Medulla oblongata (tissue), 1 donor: ENCODE results near the gene DPY30.
A peak's percentile ranks its signal among the peaks of the same experiment; 100 is the strongest.
"Not testable (repeated sequence)": the region's sequence is repeated elsewhere in the genome, so short reads cannot be mapped to it uniquely, and the experiment has no call there.

Experiments
- DNase-seq: peaks from one replicate; pipeline ENCODE4 v3.0.0-alpha.2; 2015; ENCODE audit errors: extremely low spot score

Gene DPY30

DNA sequence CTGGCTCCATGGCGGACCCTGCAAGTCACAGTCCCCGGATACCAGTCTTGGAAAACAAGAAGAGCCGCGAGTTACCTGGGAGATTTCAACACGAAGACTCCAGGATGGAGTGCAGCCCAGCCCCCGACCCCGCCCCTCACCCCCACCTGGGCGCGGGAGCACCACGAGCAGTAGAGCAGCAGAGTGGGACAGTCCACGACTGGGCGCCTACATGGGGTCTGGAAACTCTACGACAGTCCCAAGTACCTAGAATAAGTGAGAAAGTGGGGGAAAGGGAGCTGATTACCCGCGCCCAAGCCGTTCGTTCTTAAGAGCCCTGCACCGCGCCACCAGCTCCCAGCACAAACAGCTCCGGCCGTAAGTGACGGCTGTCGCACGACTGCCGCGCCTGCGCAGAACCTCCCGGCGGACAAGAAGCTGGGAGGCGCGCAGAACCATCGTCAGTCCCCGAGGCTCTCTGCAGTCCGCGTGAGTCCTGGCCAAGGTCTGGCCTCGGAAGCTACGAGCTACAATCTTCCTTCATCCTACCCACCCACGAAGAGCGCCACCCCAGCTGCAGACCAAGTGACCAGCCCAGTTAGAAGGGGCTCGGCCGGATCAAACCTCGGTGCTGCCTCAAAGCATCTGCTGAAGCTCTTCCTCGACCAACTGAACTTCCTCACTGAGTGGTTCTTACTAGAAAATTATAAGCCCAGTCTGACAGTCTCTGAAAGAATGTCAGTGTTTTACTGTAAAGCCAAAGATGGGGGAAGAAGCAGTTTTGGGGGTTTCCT lies at the start of gene DPY30:
DPY30 (minus strand) TSS at position 359 of the 773 bp plus-strand sequence; CDS start at position 10, 349 bp downstream.
- peak; percentile 95 for DNase-seq

DNA sequence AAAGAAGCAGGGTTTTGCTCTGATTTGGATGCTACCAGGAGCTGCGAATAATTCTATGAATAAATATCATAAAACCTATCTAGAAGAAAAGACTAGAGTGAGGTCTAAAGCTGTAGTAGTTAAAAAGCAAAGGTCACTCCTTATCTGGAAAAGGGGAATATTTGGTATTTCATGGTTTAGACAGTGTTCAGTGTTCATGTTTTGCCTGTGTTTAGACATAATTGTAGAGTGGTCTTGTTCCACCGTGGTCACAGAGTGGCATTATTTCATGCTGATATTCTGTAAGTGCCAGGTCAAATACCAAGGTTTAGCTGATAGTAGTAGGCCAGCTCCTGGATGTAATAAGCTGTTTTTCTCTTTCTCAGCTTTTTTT lies 34.5 kb upstream of the DPY30 start:
- no peak for DNase-seq

DNA sequence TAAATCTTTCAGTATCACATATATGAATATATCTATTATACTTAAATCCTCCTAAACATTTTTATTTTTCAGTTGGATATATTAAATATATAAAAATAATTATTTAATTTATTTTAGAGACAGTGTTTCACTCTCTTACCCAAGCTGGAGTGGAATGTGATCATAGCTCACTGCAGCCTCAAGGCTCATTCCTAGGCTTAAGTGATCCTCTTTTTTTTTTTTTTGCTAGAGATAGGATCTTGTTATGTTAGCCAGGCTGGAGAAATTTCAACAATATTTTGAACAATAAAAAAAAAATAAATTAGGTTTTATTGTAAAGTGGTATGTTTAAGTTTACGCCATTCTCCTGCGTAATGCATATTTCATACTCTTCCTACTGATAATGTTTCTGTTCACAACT lies 27.9 kb upstream of the DPY30 start:
- DNase-seq: no peak

DNA sequence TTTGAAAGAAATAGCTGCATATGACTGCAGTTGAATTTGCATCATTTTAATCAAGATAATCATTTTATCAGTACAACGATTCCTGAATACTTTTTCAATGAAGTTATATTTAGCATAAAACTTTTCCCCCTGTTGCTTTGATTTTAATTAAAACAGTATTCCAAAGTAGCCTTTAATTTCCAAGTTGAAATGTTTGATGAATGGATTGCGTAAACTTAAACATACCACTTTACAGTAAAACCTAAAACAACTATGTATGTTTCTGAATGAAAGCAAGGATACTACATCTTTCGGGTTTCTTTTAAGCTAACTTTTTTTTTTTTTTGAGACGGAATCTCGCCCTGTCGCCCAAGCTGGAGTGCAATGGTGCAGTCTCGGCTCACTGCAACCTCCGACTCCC lies 25.1 kb upstream of the DPY30 start:
- no peak for DNase-seq

DNA sequence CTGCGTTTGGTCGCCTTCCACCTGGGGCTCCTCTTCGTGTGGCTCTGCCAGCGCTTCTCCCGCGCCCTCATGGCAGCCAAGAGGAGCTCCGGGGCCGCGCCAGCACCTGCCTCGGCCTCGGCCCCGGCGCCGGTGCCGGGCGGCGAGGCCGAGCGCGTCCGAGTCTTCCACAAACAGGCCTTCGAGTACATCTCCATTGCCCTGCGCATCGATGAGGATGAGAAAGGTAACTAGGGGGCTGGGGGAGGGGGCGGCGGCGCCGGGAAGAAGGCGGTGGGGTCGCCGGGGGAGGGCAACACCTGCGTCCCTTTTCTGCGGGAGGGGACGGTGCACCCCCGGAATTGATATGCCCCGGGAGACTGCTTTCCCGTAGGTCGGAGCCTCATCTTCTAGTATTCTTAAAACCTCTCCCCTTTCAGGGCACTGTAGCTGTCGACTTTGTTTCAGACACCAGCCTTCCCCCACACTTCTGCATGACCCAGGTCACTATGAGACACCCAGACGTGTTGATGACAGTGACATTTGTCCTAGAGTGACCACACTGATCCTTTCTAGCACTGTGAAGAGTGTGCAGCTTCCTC lies 24.5 kb upstream of the DPY30 start:
- peak; percentile 38 for DNase-seq

DNA sequence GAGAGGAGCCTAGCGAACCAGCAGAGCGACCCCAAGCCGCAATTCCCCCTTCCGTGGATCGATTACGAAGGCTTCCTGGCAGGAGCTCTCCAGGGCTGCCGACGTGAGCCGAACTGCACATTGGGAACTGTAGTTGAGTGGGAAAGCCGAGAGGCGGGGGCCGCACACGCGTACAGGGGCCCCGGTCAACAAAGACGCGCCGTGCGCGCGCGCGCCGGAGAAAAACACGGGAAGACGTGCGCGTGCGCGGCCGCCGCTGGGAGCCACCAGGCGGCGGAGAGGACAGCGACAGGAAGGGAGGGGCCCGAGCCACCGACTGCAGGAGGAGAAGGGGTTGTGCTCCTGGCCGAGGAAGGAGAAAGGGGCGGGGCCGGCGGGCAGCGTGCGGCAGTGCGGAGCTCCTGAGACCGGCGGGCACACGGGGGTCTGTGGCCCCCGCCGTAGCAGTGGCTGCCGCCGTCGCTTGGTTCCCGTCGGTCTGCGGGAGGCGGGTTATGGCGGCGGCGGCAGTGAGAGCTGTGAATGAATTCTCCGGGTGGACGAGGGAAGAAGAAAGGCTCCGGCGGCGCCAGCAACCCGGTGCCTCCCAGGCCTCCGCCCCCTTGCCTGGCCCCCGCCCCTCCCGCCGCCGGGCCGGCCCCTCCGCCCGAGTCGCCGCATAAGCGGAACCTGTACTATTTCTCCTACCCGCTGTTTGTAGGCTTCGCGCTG lies 23.9 kb upstream of the DPY30 start, which contains the start of gene SPAST:
SPAST (plus strand) TSS at position 247 of the 711 bp plus-strand sequence; CDS start at position 523, 276 bp downstream.
- DNase-seq: peak; percentile 98

DNA sequence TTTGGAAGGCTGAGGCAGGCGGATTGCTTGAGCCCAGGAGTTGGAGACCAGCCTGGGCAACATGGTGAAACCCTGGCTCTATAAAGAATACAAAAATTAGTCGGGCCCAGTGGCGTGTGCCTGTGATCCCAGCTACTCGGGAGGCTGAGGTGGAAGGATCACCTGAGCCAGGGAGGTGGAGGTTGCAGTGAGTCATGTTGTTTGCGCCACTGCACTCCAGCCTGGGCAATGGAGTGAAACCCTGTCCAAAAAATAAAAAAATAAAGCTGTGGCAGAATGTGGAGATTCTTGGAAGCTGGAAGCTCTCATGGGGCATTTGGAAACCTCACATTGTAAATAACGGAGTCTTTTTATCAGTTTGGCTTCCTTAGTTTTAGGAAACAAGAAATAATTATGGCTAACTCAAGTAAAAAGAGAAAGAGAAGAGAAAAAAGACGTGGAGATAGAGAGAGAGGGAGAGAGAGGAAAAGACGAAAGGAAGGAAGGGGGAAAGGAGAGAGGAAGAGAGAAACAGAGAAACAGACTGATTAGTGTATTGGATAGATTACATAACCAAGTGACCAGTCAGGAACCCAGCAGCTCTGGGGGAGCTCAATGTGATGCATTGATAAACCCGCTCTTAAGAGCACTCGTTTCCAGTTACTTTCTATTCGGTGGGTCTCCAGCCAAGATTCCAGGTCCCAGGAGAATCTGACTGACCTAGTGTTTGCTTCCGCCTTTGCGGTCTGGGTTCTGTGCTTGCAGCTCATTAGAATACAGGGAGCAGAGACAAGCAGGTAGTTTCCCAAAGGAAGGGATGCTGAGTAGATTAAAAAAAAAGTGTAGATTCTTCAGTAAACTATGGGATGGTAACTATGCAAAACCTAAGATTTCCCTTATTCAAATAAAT lies 22.6 kb upstream of the DPY30 start:
- DNase-seq: peak; percentile 58

DNA sequence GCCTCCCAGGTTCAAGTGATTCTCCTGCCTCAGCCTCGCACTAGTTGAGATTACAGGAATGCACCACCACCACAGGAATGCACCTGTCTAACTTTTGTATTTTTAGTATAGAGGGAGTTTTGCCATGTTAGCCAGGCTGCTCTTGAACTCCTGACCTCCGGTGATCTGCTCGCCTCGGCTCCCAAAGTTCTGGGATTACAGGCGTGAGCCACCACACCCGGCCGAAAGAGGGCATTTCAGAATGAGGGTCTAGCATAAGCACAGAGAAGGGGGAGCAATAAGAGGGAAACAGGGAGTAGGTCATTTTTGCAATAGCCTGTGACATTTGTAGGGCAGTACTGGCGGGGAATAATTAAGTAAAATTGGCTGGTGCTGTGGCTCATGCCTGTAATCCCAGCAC lies 21.8 kb upstream of the DPY30 start:
- no peak for DNase-seq

DNA sequence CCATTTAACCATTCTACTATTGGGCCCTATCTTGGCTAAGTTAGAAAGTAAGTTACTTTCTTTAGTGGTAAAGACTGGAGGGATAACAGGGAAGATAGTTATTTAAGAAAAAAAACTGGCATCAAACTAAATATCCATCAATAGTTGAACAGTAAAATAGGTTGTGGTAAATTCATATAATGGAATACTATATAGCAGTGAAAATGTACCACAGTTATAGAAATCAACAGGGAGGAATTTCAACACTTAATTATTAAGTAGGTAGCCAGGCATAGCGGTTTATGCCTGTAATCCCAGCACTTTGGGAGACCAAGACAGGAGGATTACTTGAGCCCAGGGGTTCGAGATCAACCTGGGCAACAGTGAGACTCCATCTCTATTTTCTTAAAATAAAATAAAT lies 20.7 kb upstream of the DPY30 start:
- DNase-seq: no peak

DNA sequence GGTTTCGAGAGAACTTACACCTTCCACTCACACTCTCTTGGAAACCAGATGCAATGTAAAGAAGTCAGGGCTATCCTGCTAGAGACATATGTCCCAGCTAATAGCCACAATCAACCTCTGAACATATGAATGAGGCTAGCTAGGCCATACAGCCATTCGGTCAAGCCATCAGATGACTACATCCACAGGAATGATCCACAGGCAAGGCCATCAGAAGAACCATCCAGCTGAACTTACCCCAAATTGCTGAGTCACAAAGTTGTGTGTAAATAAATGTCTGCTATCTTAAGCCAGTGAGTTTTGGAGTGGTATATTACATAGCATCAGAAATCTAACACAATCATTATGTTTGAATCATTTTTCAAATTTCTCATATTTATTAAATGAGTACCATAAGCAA lies 18.5 kb upstream of the DPY30 start:
- no peak for DNase-seq

DNA sequence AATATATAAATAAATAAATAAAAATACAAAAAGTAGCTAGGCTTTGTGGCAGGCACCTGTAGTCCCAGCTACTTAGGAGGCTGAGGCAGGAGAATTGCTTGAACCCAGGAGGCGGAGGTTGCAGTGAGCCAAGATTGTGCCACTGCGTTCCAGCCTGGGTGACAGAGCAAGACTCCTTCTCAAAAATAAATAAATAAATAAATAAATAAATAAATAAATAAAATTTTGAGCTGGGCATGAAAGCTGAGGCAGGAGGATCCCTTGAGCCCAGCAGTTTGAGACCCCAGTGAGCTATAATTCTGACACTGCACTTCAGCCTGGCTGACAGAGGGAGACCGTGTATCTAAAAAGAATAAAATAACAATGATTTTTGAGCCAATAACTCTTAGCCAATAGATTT lies 15.0 kb upstream of the DPY30 start:
- DNase-seq: not testable (repeated sequence)

DNA sequence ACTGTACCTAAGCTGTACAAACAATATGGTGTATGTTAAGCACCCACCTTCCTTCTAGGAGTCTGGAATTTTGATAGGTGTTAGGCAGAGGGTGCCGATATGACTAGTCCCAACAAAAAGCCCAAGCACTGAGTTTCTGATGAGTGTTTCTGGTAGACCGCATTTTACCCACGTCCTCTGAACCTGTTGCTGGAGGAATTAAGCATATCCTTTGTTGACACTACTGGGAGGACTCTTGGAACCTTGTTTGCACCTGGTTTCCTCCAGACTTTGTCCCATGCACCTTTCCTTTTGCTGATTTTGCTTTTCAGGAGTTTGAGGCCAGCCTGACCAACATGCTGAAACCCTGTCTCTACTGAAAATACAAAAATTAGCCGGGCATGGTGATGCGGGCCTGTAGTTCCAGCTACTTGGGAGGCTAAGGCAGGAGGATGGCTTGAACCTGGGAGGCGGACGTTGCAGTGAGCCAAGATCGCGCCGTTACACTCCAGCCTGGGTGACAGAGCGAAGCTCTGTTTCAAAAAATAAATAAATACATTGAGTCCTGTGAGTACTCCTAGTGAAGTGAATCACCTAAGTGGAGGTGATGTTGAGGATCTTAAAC lies 12.3 kb upstream of the DPY30 start:
- no peak for DNase-seq

DNA sequence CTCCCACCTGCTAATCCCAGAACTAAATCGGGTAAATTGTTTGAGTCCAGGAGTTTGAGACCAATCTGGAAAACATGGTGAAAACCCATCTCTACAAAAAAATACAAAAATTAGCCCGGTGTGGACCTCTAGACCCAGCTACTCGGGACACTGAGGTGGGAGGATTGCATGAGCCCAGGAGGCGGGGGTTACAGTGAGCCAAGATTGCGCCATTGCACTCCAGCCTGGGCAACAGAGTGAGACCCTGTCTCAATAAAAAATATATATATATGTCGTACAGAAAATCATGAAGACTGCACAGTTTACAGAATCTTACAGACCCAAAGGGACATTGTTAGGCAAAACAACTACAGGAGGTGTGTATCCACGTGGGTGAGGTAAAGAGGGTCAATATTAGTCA lies 4.0 kb upstream of the DPY30 start:
- DNase-seq: no peak

DNA sequence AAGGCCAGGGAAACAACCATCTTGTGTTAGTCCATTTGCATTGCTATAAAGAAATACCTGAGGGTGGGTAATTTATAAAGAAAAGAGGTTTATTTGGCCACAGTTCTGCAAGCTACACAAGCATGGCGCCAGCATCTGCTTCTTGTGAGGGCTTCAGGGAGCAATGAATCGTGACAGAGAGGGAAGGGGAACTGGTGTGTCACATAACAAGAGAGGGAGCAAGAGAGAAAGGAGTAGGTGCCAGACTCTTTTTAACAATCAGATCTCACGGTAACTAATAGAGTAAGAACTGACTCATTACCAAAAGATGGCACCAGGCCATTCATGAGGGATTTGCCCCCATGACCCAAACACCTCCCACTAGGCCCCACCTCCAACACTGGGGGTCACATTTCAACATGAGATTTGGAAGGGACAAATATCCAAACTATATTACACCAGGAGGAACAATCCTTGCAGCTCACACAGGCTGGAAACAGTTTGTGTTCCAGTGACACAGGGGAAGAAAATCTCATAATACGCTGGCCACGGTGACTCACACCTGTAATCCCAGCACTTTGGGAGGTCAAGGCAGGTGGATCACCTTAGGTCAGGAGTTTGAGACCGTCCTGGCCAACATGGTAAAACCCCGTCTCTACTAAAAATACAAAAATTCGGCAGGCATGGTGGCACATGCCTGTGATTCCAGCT lies 5.3 kb downstream of the DPY30 start:
- DNase-seq: not testable (repeated sequence)

DNA sequence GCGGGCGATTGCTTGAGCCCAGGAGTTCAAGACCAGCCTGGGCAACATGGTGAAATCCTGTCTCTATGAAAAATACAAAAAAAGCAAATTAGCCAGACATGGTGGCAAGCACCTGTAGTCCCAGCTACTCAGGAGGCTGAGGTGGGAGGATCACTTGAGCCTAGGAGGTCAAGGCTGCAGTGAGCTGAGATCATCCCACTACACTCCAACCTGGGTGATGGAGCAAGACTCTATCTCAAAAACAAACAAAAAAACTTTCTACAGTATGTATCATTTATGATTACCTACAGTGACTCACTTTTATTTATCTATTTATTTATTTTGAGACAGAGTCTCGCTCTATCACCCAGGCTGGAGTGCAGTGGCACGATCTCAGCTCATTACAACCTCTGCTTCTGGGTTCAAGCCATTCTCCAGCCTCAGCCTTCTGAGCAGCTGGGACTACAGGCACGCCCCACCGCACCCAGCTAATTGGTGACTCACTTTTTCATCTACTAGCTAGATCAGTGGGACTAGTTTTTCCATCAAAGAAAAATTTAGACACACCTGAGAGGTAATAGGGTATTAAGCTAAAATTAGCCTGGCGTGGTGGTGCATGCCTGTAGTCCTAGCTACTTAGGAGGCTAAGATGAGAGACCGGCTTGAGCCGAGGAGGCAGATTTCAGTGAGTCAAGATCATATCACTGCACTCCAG lies 20.7 kb downstream of the DPY30 start:
- DNase-seq: not testable (repeated sequence)

DNA sequence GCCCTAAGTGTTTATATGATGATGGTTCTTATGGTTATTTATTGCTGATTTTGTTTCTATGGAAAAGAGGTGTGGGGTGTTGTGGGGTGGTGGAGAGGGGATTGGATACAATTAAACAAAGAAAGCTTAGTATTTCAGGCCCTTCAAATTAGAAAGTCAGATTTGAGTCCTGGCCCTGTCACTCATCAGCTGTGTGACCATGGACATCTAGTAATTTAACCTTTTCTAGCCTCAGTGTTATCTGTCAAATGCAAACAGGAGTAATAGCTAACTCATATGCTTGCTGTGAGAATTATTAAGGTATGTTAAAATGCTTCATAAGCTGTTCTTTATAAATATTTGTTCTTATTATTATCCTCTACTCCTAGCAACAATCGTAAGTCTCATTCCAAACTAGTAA lies 26.7 kb downstream of the DPY30 start:
- DNase-seq: no peak

DNA sequence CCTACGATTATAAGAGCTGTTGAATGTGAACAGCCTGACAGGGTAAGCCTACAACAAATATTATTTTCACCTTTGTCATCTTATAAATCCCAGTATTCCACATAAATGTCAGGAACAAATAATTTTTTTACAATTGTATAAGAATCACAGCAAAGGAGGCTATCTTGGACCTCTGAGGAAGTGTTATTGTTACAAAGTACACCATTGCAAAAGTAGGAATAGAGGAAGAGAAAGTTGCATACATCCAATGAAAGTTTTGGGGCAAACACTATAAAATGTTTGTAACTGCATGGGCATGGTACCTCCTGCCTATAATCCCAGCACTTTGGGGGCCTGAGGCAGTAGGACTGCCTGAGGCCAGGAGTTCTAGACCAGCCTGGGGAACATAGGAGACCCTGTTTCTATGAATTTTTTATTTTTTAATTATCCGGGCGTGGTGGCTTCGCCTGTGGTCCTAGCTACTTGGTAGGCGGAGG lies 28.1 kb downstream of the DPY30 start:
- DNase-seq: no peak

DNA sequence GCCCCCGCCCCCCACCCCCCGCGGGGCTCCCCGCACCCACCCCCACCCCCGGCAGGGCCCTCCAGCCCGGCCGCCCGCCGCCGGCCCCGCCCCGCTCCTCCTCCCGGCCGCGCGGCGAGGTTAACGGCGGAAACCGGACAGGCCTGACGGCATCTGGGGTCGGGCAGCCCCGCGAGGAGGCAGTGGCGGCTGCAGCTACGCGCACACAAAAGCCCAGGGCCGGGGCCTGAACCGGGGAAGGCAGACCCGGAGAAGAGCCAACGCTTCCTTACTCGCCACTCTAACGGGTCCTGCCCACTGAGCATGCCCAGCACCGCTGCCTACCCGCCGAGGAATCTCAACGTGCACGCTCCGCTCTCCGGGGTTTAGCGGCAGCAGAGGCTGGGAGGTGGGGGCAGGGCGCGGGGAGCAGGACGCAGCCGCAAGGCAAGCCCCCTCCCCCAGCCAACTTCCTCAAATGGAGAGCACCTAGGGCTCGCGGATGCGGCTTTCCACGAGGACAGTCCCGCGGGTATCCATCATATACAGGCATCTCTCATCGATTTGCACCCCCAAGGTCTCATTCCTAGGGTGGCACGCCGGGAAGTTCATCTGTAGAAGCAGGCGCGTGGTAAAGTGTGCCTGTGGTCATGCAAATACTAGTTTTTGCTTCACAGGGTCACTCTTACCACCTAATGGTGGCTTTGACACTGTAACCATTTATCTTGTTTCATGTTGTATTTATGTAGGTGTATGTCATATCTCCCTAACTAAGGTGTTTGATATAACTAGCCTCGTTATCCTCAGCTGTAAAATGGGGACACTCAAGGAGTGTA lies 28.7 kb downstream of the DPY30 start, which contains the start of gene MEMO1:
MEMO1 (minus strand) TSS at position 339 of the 815 bp plus-strand sequence. CDS start 761 bp downstream, outside the sequence.
- DNase-seq: peak; percentile 91

DNA sequence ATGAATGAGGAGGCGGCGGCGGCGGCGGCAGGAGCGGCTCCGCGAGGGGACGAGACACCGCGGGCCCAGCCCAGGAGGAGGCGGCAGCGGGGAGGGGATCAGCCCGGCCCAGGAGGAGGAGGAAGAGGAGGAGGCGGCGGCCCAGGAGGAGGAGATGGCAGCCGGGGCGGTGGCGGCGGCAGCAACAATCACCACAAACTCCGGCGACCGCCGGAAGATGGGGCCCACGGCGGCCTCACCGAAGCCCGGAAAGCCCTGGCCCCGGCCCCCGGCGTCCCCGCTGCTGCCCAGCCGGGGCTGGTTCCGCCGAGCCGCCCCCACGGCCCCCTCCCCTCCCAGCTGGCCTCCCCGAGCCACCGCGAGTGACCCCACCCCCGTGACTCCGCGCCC lies 29.3 kb downstream of the DPY30 start:
- DNase-seq: peak; percentile 7
